ENCODE data around the gene BMP10.

GRCh38 chr2:68877079-68877772 lies 6.0 kb upstream of the BMP10 start:
- TF ChIP-seq CTCF (IDR thresholded peaks at IDR 0.05; ENCODE audit: low read depth, low read length): no peak
- TF ChIP-seq MYC (IDR thresholded peaks at IDR 0.05; ENCODE audit: low read depth, low read length): no peak
- TF ChIP-seq POLR2A (IDR thresholded peaks at IDR 0.05; ENCODE audit: extremely low read depth, insufficient read length): no peak
- no peak for TF ChIP-seq MAX (IDR thresholded peaks at IDR 0.05; ENCODE audit: low read depth, low read length)

Measured in NB4 (cell line).